ENCODE data around the gene PRMT7.
A peak's percentile ranks its signal among the peaks of the same experiment; 100 is the strongest.

Gene PRMT7

DNA sequence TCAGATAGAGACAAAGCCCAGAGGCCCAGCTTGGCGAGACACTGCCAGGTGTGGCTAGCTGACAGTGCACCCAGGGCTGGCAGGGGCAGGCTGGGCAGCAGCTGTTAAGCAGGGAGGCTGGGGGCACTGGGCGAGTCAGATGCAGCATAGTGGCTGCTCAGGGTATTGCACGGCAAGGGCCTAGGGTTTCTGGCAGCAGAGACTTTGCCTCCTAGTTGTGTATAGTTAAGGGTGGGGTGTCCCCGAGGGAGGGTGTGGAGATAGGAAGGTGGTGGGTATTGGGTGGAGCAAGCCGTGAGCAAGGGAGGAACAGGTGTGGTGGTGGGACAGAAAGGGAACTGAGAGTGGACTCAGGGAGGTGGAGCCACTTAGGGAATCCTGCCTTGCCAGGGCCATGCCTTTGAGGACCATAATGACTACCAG is 71.5 kb downstream of the PRMT7 start:
- TF ChIP-seq, protein P1, sequence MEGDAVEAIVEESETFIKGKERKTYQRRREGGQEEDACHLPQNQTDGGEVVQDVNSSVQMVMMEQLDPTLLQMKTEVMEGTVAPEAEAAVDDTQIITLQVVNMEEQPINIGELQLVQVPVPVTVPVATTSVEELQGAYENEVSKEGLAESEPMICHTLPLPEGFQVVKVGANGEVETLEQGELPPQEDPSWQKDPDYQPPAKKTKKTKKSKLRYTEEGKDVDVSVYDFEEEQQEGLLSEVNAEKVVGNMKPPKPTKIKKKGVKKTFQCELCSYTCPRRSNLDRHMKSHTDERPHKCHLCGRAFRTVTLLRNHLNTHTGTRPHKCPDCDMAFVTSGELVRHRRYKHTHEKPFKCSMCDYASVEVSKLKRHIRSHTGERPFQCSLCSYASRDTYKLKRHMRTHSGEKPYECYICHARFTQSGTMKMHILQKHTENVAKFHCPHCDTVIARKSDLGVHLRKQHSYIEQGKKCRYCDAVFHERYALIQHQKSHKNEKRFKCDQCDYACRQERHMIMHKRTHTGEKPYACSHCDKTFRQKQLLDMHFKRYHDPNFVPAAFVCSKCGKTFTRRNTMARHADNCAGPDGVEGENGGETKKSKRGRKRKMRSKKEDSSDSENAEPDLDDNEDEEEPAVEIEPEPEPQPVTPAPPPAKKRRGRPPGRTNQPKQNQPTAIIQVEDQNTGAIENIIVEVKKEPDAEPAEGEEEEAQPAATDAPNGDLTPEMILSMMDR (IDR thresholded peaks at IDR 0.05; ENCODE audit: low read depth, low read length), result peak; percentile 23; the same call in 1 of the 2 replicates
- no peak overlapping the region for H3K4me3 ChIP-seq (ENCODE audit: low read depth, low read length)

DNA sequence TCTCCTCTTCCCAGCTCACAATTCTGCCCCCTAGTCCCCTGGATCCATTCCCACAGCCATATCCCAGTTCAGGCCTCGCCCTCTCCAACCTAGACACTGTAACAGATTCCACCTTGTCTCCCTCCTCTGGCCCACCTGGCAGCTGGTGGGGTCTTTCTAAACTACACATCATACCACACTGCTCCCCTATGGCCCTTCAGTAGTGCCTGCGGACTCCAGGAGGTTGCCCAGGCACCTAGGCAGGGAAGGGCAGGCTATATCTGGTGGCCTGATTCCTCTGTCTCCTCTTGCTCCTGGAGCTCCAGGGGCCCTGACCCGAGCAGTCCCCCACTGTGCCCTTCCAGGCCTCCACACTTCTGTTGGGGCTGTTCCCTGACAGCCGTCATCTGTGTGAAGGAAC is 73.0 kb downstream of the PRMT7 start:
- H3K4me3 ChIP-seq (ENCODE audit: low read depth, low read length), result no peak overlapping the region
- TF ChIP-seq, protein P1 (IDR thresholded peaks at IDR 0.05; ENCODE audit: low read depth, low read length), result no peak

DNA sequence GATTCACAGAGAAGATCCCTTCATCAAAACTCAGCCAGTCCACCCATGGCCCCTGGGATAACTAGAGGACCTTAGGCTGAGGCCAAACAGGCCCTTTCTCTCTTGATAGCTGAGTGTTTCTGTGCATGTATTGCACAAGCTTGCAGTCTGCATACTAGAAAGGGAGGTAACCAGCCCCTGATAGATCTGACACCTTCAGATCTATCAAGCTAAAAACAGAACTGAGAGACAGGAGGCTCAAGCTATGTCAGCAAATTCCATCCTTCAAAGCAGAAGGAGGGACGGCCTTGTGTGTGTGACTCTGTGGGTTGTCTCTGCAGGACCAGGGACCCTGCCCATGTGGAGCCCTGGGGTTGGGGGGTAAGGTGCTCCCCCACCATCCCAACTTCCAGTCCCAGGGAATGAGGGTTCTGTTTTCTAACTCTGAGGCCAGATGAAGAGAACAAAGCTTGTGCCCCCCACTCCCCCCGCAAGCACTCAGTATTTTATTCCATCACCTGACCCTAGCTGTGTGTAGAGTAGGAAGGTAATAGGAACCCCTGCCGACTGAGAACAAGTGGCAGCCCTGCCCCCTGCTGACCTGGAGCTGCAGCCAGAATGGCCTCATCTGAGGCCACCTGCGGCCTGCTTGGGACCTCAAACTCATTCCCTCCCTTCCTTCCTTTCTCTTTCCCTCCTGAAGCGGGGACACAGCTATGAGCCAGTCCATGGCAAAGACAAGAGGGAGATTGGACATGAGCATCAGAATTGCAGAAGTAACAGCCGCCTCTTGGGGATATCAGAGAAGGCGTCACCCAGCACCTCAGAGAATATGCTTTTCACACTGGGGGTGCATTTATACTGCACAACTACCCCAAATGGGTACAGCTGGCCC is 73.7 kb downstream of the PRMT7 start:
- TF ChIP-seq, protein P1 (IDR thresholded peaks at IDR 0.05; ENCODE audit: low read depth, low read length), result no peak
- no peak overlapping the region for H3K4me3 ChIP-seq (ENCODE audit: low read depth, low read length)

DNA sequence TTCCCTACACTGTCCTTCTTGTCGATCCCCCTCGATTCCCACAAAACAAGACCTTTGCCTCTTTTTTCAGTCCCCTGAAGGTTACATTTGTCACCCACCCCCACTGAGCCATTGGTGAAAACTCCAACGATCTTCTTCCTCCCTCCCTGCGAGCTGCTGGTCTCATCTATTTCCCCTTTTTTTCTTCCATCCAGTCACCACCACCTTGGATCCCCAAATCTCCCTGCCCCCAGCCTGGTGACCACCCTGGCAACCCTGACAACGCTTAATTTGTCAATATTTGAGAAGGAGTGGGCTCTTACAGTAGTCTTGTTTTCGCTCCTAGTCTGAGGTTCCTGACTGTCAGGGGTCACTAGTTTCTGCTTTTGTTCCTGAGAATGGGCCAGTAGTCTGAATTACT is 74.6 kb downstream of the PRMT7 start:
- no peak overlapping the region for H3K4me3 ChIP-seq (ENCODE audit: low read depth, low read length)
- TF ChIP-seq, protein P1 (IDR thresholded peaks at IDR 0.05; ENCODE audit: low read depth, low read length), result no peak

DNA sequence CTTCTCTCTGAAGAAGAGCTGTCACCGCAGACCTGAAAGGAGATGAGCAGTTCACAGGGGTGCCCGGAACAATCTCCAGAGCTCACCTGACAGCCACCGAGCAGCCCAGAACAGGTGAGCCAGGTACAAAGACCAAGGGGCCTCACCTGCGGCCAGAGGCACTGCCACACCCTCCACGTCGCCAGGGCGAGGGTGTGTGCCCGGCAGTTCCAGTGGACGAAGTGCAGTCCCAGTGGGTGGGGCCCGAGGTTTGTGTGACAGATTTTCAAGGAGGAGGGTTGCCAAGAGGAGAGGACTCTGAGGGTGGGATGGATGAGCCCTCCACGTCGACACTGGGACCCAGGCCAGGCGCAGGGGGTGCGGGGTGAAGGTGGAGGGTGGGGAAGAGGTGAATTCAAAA is 75.8 kb downstream of the PRMT7 start:
- no peak overlapping the region for H3K4me3 ChIP-seq (ENCODE audit: low read depth, low read length)
- TF ChIP-seq, protein P1 (IDR thresholded peaks at IDR 0.05; ENCODE audit: low read depth, low read length), result no peak

DNA sequence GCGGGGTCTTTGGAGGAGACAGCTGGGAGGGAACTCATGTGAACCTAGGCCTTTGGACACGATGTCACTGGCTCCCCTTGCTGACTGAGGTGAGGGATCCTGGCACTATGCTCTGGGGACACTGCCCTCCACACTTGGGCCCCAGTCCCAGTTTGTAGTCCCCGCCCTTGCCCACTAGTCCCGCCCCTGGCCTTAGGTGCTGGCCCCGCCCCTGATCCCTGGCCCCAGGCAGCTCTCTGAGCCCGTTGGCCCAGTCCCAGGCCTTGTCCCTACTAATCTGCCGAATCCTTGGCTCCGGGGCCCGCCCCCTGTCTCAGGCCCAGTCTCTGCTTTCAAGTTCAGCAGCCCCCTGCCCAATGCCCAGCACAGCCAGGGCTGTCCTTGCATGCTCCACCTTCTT is 76.5 kb downstream of the PRMT7 start:
- TF ChIP-seq, protein P1 (IDR thresholded peaks at IDR 0.05; ENCODE audit: low read depth, low read length), result no peak
- no peak overlapping the region for H3K4me3 ChIP-seq (ENCODE audit: low read depth, low read length)

DNA sequence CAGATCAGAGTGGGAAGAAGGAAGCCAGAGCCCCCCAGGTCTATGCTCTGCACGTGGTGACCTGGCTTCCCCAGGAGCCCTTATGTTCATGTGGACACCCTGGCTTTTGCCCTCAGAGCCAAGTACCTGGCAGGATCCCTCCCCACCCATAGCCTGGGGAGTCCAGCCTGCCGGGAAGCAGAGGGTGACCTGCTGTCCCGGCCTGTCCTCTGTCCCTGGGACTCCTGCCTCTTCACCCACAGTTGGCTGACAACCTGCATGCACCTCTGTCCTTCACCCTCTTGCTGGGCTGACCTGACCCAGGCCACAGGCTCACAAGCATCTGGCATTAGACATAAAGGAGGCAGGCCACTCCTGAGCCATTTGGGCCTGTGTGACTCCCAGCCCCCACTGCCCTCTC is 77.3 kb downstream of the PRMT7 start:
- H3K4me3 ChIP-seq (ENCODE audit: low read depth, low read length), result no peak overlapping the region
- TF ChIP-seq, protein P1 (IDR thresholded peaks at IDR 0.05; ENCODE audit: low read depth, low read length), result no peak

Measured in WI38 (cell line).